HFFc6 (cell line): ENCODE measurements around the gene TREM1. TPM values are rescaled to one million over a fixed set of nuclear protein-coding genes. Genes with fewer than 3 reads are reported as not detected.

ENCODE experiments used
- DNase-seq: peaks from one replicate; pipeline ENCODE4 v3.0.0-alpha.2; 2018
- H3K27ac Mint-ChIP-seq: 2 replicates; pipeline ENCODE4 v1.8.0; 2020; ENCODE audit warnings: mild to moderate bottlenecking, mixed read lengths
- H3K27me3 Mint-ChIP-seq: 2 replicates; pipeline ENCODE4 v1.8.0; 2021; ENCODE audit warnings: mild to moderate bottlenecking, moderate library complexity, mixed read lengths; ENCODE audit not compliant: insufficient read depth
- H3K36me3 Mint-ChIP-seq: 2 replicates; pipeline ENCODE4 v1.8.0; 2021; ENCODE audit warnings: low read depth, mixed read lengths
- H3K4me1 Mint-ChIP-seq: 2 replicates; pipeline ENCODE4 v1.8.0; 2020; ENCODE audit warnings: low read depth, mixed read lengths
- H3K4me3 Mint-ChIP-seq: 2 replicates; pipeline ENCODE4 v1.8.0; 2020; ENCODE audit warnings: mild to moderate bottlenecking, moderate library complexity, mixed read lengths
- H3K9me3 Mint-ChIP-seq: 2 replicates; pipeline ENCODE4 v1.8.0; 2020; ENCODE audit warnings: mild to moderate bottlenecking, mixed read lengths
- total RNA-seq, 6 experiments: library from RNA; stranded (reverse); fragmentation: NEBNext Ultra II Directional; extraction: Animal tissue kit (Norgen Biotek cat#: 25700); gene quantifications; 2 replicates in 1 of 6; 3 replicates in 5 of 6; pipeline ENCODE4 v1.2.3, GENCODE V29; 2021
- TF ChIP-seq, protein P1 (sequence below): fragments of 200-600 bp; sonication (generic); IDR thresholded peaks from 2 replicates; pipeline ENCODE4 v1.5.0; 2021; ENCODE audit warnings: antibody characterized with exemption, mild to moderate bottlenecking

The TREM1 gene
- total RNA-seq, 6 experiments from 2014 or later: 0.09 TPM; not detected in 5

- peaks cover 15% of the 10 kb centered on the region for H3K27me3 Mint-ChIP-seq
- no peak overlapping the region for H3K27ac Mint-ChIP-seq
- H3K4me3 Mint-ChIP-seq: no peak overlapping the region
- TF ChIP-seq, protein P1, sequence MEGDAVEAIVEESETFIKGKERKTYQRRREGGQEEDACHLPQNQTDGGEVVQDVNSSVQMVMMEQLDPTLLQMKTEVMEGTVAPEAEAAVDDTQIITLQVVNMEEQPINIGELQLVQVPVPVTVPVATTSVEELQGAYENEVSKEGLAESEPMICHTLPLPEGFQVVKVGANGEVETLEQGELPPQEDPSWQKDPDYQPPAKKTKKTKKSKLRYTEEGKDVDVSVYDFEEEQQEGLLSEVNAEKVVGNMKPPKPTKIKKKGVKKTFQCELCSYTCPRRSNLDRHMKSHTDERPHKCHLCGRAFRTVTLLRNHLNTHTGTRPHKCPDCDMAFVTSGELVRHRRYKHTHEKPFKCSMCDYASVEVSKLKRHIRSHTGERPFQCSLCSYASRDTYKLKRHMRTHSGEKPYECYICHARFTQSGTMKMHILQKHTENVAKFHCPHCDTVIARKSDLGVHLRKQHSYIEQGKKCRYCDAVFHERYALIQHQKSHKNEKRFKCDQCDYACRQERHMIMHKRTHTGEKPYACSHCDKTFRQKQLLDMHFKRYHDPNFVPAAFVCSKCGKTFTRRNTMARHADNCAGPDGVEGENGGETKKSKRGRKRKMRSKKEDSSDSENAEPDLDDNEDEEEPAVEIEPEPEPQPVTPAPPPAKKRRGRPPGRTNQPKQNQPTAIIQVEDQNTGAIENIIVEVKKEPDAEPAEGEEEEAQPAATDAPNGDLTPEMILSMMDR: no peak
- no peaks in the 10 kb centered on the region for H3K4me1 Mint-ChIP-seq
- H3K9me3 Mint-ChIP-seq: no peaks in the 10 kb centered on the region
- H3K36me3 Mint-ChIP-seq: no peaks in the 10 kb centered on the region
- no peak for DNase-seq
Measured at GRCh38 chr6:41232667-41233066, 53.8 kb downstream of the TREM1 start.

GRCh38 chr6:41231246-41231645 is 55.2 kb downstream of the TREM1 start:
- H3K4me3 Mint-ChIP-seq: no peak overlapping the region
- H3K36me3 Mint-ChIP-seq: no peaks in the 10 kb centered on the region
- no peak for DNase-seq
- TF ChIP-seq, protein P1: no peak
- H3K4me1 Mint-ChIP-seq: no peaks in the 10 kb centered on the region
- no peak overlapping the region for H3K27ac Mint-ChIP-seq
- no peaks in the 10 kb centered on the region for H3K9me3 Mint-ChIP-seq
- H3K27me3 Mint-ChIP-seq: peaks cover 10% of the 10 kb centered on the region

DNA sequence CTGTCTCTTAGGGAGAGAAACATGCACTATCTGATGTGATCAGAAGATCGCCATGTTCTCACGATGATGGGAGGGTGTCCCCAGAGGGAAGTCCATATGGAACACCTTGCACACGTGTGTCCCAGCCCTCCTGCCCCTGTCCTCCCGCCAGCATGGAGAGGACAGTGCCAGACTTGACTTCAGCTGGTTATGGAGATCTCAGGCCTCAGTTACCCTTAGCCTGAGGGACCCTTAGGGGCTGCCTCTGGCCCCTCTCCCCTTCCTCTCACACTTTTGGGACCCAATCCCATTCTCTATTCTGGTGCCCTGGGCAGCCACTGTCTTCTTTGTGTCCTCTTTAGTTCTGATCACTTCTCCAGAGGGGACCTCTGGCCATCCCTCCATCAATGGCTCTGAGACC is 56.8 kb downstream of the TREM1 start:
- H3K9me3 Mint-ChIP-seq: no peaks in the 10 kb centered on the region
- no peaks in the 10 kb centered on the region for H3K4me1 Mint-ChIP-seq
- no peaks in the 10 kb centered on the region for H3K36me3 Mint-ChIP-seq
- TF ChIP-seq, protein P1: no peak
- DNase-seq: no peak
- H3K27ac Mint-ChIP-seq: no peak overlapping the region
- H3K27me3 Mint-ChIP-seq: peaks cover 12% of the 10 kb centered on the region
- no peak overlapping the region for H3K4me3 Mint-ChIP-seq

GRCh38 chr6:41228616-41229015 is 57.9 kb downstream of the TREM1 start:
- Mint-ChIP-seq H3K9me3 (no peaks in the 10 kb centered on the region), H3K36me3 (no peaks in the 10 kb centered on the region), H3K27me3 (peaks cover 16% of the 10 kb centered on the region), H3K27ac (no peak overlapping the region; the same call in 1 of the 2 replicates), H3K4me1 (no peaks in the 10 kb centered on the region), H3K4me3 (no peak overlapping the region)
- TF ChIP-seq, protein P1: no peak
- no peak for DNase-seq

GRCh38 chr6:41228096-41228495 is 58.4 kb downstream of the TREM1 start, which contains the start of gene TREML4:
Gene TREML4, plus strand, starts transcription at chr6:41228349. Its CDS starts 79 bp downstream, at chr6:41228428.
- H3K9me3 Mint-ChIP-seq: no peaks in the 10 kb centered on the region
- no peak for DNase-seq
- no peaks in the 10 kb centered on the region for H3K4me1 Mint-ChIP-seq
- H3K36me3 Mint-ChIP-seq: no peaks in the 10 kb centered on the region
- H3K4me3 Mint-ChIP-seq: no peak within 1 kb of the TSS
- peak within 1 kb of the TSS; percentile 1; the same call in 1 of the 2 replicates for H3K27ac Mint-ChIP-seq
- H3K27me3 Mint-ChIP-seq: peaks cover 16% of the 10 kb centered on the region
- TF ChIP-seq, protein P1: no peak

DNA sequence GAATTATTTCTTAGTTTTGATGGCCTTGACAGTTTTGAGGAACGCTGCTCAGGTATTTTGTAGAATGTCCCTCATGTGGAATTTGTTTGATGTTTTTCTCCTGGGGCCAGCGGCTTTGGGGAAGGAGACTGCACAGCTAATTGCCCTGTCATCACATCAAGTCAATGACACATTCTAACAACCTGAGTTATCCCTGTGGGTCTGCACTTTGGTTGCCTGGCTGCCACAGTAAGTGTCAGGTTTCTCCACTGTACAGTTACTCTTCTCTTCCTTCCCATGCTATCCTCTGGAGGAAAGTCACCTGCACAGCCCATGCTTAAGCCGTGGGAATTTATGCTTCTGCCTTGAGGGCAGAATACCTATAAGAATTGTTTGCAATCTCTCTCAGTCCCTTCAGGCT is 59.7 kb downstream of the TREM1 start:
- Mint-ChIP-seq H3K27ac (no peak overlapping the region), H3K27me3 (peaks cover 17% of the 10 kb centered on the region), H3K4me3 (no peak overlapping the region), H3K9me3 (no peaks in the 10 kb centered on the region), H3K4me1 (no peaks in the 10 kb centered on the region), H3K36me3 (no peaks in the 10 kb centered on the region)
- no peak for DNase-seq
- TF ChIP-seq, protein P1: no peak
